GM12875 (cell line): Measurements from ENCODE around the gene ABTB2.

Experiments used
- H3K4me3 ChIP-seq: one replicate; pipeline ENCODE4 v1.5.1; 2011; ENCODE audit warnings: low read depth, low read length, control low read depth
- CTCF ChIP-seq: IDR thresholded peaks from 2 replicates; pipeline ENCODE4 v1.5.1; 2011; ENCODE audit warnings: low read depth, mild to moderate bottlenecking, control low read depth, inconsistent platforms, low read length, moderate library complexity, borderline replicate concordance; ENCODE audit not compliant: insufficient read depth

Gene ABTB2

GRCh38 chr11:34330653-34331052 lies 27.2 kb downstream of the ABTB2 start:
- TF ChIP-seq CTCF, result no peak
- H3K4me3 ChIP-seq, result no peak overlapping the region

DNA sequence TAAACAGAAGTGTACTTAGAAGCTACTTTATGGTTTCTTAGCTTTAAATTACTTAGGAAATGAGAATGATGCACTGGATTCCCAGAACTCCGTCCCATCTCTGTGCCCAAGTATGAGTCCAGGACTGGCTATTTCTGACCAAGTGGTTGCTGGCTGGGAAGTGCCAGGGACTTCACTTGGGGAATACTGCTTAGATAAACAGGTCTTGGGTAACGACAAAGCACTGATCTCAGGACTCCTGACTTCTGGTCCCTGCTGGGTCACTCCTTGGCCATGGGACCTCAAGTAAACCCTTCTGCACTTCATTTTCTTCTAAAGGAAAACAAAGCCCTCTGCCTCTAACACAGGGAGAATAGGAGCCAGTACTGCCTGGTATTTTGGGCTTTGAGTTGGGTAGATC lies 27.9 kb downstream of the ABTB2 start:
- TF ChIP-seq CTCF, result no peak
- H3K4me3 ChIP-seq, result no peak overlapping the region

DNA sequence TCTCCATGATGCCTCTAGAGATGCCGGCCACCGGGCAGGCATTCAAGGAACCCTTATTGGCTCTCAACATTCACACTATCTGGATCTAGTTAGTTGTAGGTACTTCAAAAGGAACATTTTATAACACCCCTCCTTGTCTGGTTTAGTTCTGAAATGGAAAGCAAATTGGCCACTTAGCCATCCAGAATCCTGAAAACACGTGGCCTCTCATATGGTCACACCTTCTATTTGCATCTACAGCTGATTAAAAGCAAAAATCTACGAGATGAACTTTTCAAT lies 29.2 kb downstream of the ABTB2 start:
- no peak overlapping the region for H3K4me3 ChIP-seq
- no peak for TF ChIP-seq CTCF

GRCh38 chr11:34327804-34328631 lies 29.8 kb downstream of the ABTB2 start:
- no peak overlapping the region for H3K4me3 ChIP-seq
- no peak for TF ChIP-seq CTCF

- TF ChIP-seq CTCF, result no peak
- H3K4me3 ChIP-seq, result no peak overlapping the region
Observed at GRCh38 chr11:34324466-34324865, 33.3 kb downstream of the ABTB2 start.

- no peak for TF ChIP-seq CTCF
- no peak overlapping the region for H3K4me3 ChIP-seq
Observed at GRCh38 chr11:34323601-34324000, 34.2 kb downstream of the ABTB2 start.

DNA sequence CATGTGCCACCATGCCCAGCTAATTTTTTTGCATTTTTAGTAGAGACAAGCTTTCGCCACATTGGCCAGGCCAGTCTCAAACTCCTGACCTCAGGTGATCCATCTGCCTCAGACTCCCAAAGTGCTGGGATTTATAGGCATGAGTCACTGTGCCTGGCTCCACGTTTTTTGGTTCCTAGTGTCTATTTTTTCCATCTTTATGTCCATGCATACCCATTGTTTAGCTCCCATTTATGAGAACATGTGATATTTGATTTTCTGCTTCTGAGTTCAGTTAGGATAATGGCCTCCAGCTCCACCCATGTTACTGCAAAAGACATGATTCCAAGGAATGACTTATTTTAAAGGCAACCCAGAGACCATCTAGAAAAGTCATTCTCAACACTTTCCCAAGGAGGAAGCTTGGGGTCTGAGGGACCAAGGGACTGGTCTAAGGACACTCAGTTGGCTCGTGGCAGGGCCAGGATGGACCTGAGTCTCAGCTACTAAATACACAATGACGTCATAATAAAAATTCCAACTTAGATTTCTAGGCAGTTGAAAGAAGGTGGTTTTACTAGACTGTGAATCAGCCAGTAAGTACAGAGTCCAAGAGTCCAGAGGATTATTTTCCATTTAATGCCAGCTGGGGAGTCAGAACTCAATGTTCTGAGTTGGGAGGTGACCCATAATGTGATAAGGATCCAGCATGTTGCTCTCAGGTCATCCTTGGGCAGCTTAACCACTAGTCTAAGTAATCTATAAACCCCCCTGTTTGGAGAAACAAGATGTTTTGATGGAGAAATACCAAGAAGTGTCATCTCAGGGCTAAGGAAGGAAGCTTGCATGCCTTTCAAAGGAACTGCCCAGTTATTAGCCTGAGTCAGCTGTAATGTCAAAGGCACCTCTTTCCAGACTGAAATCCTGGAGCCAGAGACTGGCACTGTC lies 39.4 kb downstream of the ABTB2 start:
- TF ChIP-seq CTCF, result no peak
- H3K4me3 ChIP-seq, result no peak overlapping the region
